Endothelial cell of umbilical vein (primary cell): ENCODE data around the gene MAG. TPM values are rescaled to one million over a fixed set of nuclear protein-coding genes. Genes with fewer than 3 reads are reported as not detected.

ENCODE experiments used
- BruUV-seq: library from RNA; stranded (reverse); fragments of 400-500 nt; replicated peaks from 2 replicates; lab custom pipeline; 2021; lab: Mats Ljungman, UMichigan
- CTCF ChIA-PET: fragments of 300-600, 350-600 bp; sonication (Branson Sonifier 250); formaldehyde crosslinking; loops from one replicate; lab custom pipeline; 2021; ENCODE audit warnings: antibody characterized with exemption, inconsistent platforms; lab: Charles Lee
- POLR2A ChIA-PET: fragments of 300-600, 350-600 bp; sonication (Branson Sonifier 250); formaldehyde crosslinking; loops from one replicate; lab custom pipeline; 2021; ENCODE audit warnings: antibody characterized with exemption, inconsistent platforms; lab: Charles Lee
- DNase-seq: peaks from one replicate; pipeline ENCODE4 v3.0.0-alpha.2; 2011; ENCODE audit warnings: low read depth, low spot score
- FAIRE-seq: peaks from 2 replicates; lab custom pipeline; 2011; peaks lifted over from hg19 to GRCh38; lab: Jason Lieb, UNC
- H2AFZ ChIP-seq: 2 replicates; pipeline ENCODE4 v1.6.0; 2012; ENCODE audit warnings: low read depth, low read length, control low read depth, inconsistent platforms
- H3K27ac ChIP-seq: 2 replicates; pipeline ENCODE4 v1.5.1; 2011; ENCODE audit warnings: low read depth, mild to moderate bottlenecking, control low read depth, low read length, moderate library complexity; ENCODE audit not compliant: insufficient read depth
- H3K27me3 ChIP-seq, 2 experiments: 2 replicates each; pipeline versions ENCODE4 v1.6.0 to v1.6.1; 2011; ENCODE audit warnings: low read length in 2 of 2, mixed read lengths in 1 of 2; ENCODE audit not compliant: control insufficient read depth in 2 of 2, insufficient read depth in 2 of 2
- H3K36me3 ChIP-seq, 2 experiments: 2 replicates in 1 of 2; 3 replicates in 1 of 2; pipeline ENCODE4 v1.5.1; 2011; ENCODE audit warnings: low read length in 2 of 2, mild to moderate bottlenecking in 1 of 2, moderate library complexity in 1 of 2; ENCODE audit not compliant: control insufficient read depth in 2 of 2, insufficient read depth in 2 of 2; ENCODE audit errors: extremely low read depth in 1 of 2
- H3K4me1 ChIP-seq: 3 replicates; pipeline ENCODE4 v1.5.1; 2011; ENCODE audit warnings: mild to moderate bottlenecking, low read length; ENCODE audit not compliant: control insufficient read depth, insufficient read depth; ENCODE audit errors: extremely low read depth
- H3K4me2 ChIP-seq: 2 replicates; pipeline ENCODE4 v1.6.1; 2011; ENCODE audit warnings: low read length, control low read depth, mixed read lengths; ENCODE audit not compliant: insufficient read depth
- H3K4me3 ChIP-seq, 3 experiments: fragments of 200-600 bp in 1 of 3; sonication (generic), shearing (Covaris generic) in 1 of 3; replicated peaks in 1 of 3; 2 replicates each; pipeline ENCODE4 v1.5.1; 2011 to 2016; ENCODE audit warnings: control low read depth in 3 of 3, low read length in 3 of 3, mild to moderate bottlenecking in 2 of 3, inconsistent platforms in 1 of 3, low read depth in 1 of 3, moderate library complexity in 1 of 3; ENCODE audit not compliant: insufficient read depth in 1 of 3
- H3K79me2 ChIP-seq: 2 replicates; pipeline ENCODE4 v1.6.0; 2012; ENCODE audit warnings: low read length, inconsistent platforms; ENCODE audit not compliant: control insufficient read depth, insufficient read depth
- H3K9ac ChIP-seq: replicated peaks from 2 replicates; pipeline ENCODE3; 2011; ENCODE audit warnings: low read length, control low read depth; ENCODE audit not compliant: insufficient read depth; ENCODE audit errors: extremely low read depth
- H3K9me1 ChIP-seq: replicated peaks from 3 replicates; pipeline ENCODE4 v1.6.0; 2011; ENCODE audit warnings: mild to moderate bottlenecking, low read length; ENCODE audit not compliant: control insufficient read depth, insufficient read depth; ENCODE audit errors: extremely low read depth
- H3K9me3 ChIP-seq: replicated peaks from 2 replicates; pipeline ENCODE4 v1.5.1; 2012; ENCODE audit warnings: low read length, inconsistent platforms; ENCODE audit not compliant: control insufficient read depth, insufficient read depth
- H4K20me1 ChIP-seq: replicated peaks from 2 replicates; pipeline ENCODE3; 2011; ENCODE audit warnings: mild to moderate bottlenecking, low read length; ENCODE audit not compliant: control insufficient read depth, insufficient read depth; ENCODE audit errors: extremely low read depth
- CTCF ChIP-seq, 2 donors: IDR thresholded peaks; 1 replicate in 1 of 2; 2 replicates in 1 of 2; pipeline ENCODE4 v1.5.1; 2011; ENCODE audit warnings: low read length in 2 of 2, mild to moderate bottlenecking in 2 of 2, moderate library complexity in 2 of 2, control low read depth in 1 of 2, inconsistent platforms in 1 of 2, low read depth in 1 of 2; ENCODE audit not compliant: insufficient read depth in 1 of 2; ENCODE audit errors: extremely low read depth in 1 of 2
- EZH2 ChIP-seq: IDR thresholded peaks from 2 replicates; pipeline ENCODE4 v1.6.1; 2012; ENCODE audit warnings: borderline replicate concordance, low read depth, mild to moderate bottlenecking, moderate library complexity, low read length, inconsistent platforms; ENCODE audit not compliant: severe bottlenecking
- FOS ChIP-seq: IDR thresholded peaks from 2 replicates; pipeline ENCODE4 v1.6.1; 2011; ENCODE audit warnings: mild to moderate bottlenecking, low read length, moderate library complexity, borderline replicate concordance; ENCODE audit not compliant: insufficient read depth
- GATA2 ChIP-seq: IDR thresholded peaks from 2 replicates; pipeline ENCODE4 v1.7.0; 2011; ENCODE audit warnings: low read depth, mild to moderate bottlenecking, moderate library complexity, mixed read lengths, low read length; ENCODE audit not compliant: insufficient read length, insufficient read depth
- JUN ChIP-seq: IDR thresholded peaks from 2 replicates; pipeline ENCODE4 v1.6.1; 2011; ENCODE audit warnings: borderline replicate concordance, low read depth; ENCODE audit not compliant: insufficient read length, insufficient read depth
- MAX ChIP-seq: IDR thresholded peaks from 2 replicates; pipeline ENCODE4 v1.6.1; 2011; ENCODE audit not compliant: insufficient read depth, insufficient read length
- MYC ChIP-seq: IDR thresholded peaks from one replicate; pipeline ENCODE4 v1.6.1; 2011; ENCODE audit warnings: mild to moderate bottlenecking, low read depth, low read length
- POLR2A ChIP-seq: IDR thresholded peaks from 2 replicates; pipeline ENCODE4 v1.6.1; 2012; ENCODE audit warnings: low read depth, mild to moderate bottlenecking, control low read depth, low read length
- POLR2AphosphoS5 ChIP-seq: IDR thresholded peaks from 2 replicates; pipeline ENCODE4 v1.6.1; 2012; ENCODE audit warnings: low read depth, mild to moderate bottlenecking, control low read depth, low read length, moderate library complexity; ENCODE audit not compliant: insufficient read depth
- dilution Hi-C: fragments of 300-500 bp; cut with MboI; formaldehyde crosslinking; loops from one replicate; pipeline ENCODE4 v1.15.0; 2019; ENCODE audit warnings: low sequenced_read_pairs; ENCODE audit not compliant: extremely low pct_ligation_motif_present
- intact Hi-C: fragments of 100-400 bp; cut with micrococcal nuclease; formaldehyde crosslinking; loops from one replicate; pipeline ENCODE4 v1.10.0; 2022
- polyA plus RNA-seq, 4 experiments: library from polyadenylated mRNA; depleted of rRNA in 3 of 4; stranded (reverse) in 3 of 4; unstranded in 1 of 4; fragments of >200 nt; gene quantifications; 2 replicates each; pipeline versions ENCODE4 v1.2.1 to v1.2.3, GENCODE V29; 2011 to 2012; ENCODE audit warnings: missing spikeins in 1 of 4
- total RNA-seq: library from RNA; stranded (reverse); gene quantifications from 2 replicates; pipeline ENCODE4 v1.2.3, GENCODE V29; 2021

The MAG gene
- total and polyA plus RNA-seq, 2 donors (not counting 3 experiments of a cell fraction or from before 2014, with no cell fraction given), result not detected

DNA sequence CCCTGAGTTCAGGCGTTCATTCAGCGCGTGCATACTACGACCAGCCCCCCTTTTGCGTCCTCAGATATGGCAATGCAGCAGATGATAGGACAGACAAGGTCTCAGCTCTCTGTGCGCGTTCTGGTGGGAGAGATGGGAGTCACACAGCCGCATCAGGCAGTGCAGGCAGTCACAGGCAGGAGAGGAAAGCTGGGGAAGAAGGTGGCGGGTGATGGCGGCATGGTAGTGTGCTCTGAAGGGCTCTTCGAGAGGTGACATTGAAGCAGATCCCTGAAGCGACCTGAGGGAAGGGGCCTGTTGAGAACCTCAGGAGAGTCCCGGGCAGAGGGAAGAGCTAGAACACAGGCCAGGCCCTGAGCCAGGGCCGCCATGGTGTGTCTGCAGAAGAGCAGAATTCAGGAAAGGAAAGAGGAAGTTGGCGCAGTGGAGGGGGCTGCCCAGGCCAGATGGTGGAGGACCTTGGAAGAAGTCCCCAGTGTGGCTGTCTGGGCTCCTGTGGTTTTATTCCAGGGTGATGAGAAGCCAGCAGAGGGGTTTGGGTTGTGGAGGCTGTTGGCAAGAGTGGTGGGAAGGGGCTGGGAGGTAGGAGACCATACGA lies 19.7 kb upstream of the MAG start:
- H3K79me2 ChIP-seq, result peaks cover 3% of the 10 kb centered on the region
- H3K36me3 ChIP-seq, result peaks cover 7 to 41% of the 10 kb centered on the region in 2 experiments
- no peak overlapping the region for H3K4me3 ChIP-seq
- H4K20me1 ChIP-seq, result no peaks in the 10 kb centered on the region
- no peak overlapping the region for H3K27ac ChIP-seq
- H3K27me3 ChIP-seq, result no peaks in the 10 kb centered on the region
- DNase-seq (no peak), FAIRE-seq (no peak)
- no peak overlapping the region for H2AFZ ChIP-seq
- H3K4me1 ChIP-seq, result no peaks in the 10 kb centered on the region
- ChIA-PET POLR2A (no interaction called here), CTCF (no interaction called here)
- no TSS peak for BruUV-seq
- no peaks in the 10 kb centered on the region for H3K9me3 ChIP-seq
- intact Hi-C loops, result no loop called here
- TF ChIP-seq MYC (no peak), GATA2 (no peak), MAX (no peak), EZH2 (no peak), FOS (no peak), JUN (no peak), POLR2A (no peak), CTCF (IDR thresholded peaks at IDR 0.05; ENCODE audit: extremely low read depth in 1 of 2, insufficient read depth in 1 of 2, low read depth in 1 of 2, low read length in 2 of 2) (no peak), POLR2AphosphoS5 (no peak)
- no peak overlapping the region for H3K9ac ChIP-seq
- dilution Hi-C loops, result no loop called here
- no peak overlapping the region for H3K4me2 ChIP-seq
- no peaks in the 10 kb centered on the region for H3K9me1 ChIP-seq
